GM18526 (cell line): Measurements from ENCODE around the gene PRICKLE2.

Experiments
- POLR2A ChIP-seq: IDR thresholded peaks from 3 replicates; pipeline ENCODE4 v1.6.1; 2011; ENCODE audit not compliant: insufficient read length; ENCODE audit errors: extremely low read depth

PRICKLE2 gene

GRCh38 chr3:64216274-64217147 is 8.8 kb downstream of the PRICKLE2 start:
- TF ChIP-seq POLR2A, result no peak

GRCh38 chr3:64215559-64215958 is 9.7 kb downstream of the PRICKLE2 start:
- TF ChIP-seq POLR2A, result no peak

DNA sequence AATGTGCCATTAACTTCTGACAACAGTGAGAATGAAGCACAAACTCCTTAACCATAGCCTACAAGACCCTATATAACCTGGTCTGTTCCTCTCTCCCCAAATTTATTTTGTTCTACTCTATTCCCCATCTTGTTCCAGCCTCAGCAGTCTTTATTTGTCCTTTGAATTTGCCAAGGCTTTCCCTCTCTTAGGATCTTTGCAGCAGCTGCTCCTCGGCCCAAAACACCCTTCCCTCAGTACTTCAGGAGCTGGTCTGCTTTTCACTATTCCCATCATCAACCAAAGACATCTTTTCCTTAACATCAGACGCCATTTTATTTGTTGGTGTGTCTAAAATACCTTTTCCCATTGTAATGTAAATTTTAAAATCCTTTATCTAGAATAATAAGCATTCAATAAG is 10.2 kb downstream of the PRICKLE2 start:
- TF ChIP-seq POLR2A, result no peak

GRCh38 chr3:64214381-64215018 is 10.8 kb downstream of the PRICKLE2 start:
- TF ChIP-seq POLR2A, result no peak

GRCh38 chr3:64213962-64214379 is 11.3 kb downstream of the PRICKLE2 start:
- no peak for TF ChIP-seq POLR2A

DNA sequence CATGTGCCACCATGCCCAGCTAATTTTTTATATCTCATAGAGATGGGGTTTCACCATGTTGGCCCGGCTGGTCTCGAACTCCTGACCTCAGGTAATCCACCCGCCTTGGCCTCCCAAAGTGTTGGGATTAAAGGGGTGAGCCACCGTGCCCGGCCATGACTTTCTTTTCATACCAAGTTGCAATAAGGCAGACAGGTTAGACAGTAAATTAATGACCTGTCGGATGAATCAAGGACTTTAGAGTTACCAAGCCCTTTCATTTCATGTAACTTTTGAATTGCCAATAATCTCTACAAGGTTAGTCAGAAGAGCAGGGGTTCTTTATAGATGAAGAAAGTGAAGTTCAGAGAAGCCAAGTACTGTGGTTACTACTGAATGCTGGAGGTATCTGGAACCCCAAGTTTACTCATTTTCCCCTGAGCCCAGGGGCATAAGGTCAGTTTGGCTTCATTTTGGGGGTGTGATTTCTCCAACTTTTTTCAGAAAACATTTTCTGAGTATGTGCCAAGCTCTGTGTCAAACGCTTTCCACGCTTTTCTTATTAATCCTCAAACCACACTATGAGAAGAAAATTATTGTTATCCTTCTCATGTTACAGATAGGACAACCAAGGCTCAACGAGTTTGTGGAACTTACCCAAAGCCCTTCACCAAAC is 11.9 kb downstream of the PRICKLE2 start:
- no peak for TF ChIP-seq POLR2A

- TF ChIP-seq POLR2A, result no peak
These were observed 15.2 kb downstream of the PRICKLE2 start for GRCh38 chr3:64209866-64210621.

DNA sequence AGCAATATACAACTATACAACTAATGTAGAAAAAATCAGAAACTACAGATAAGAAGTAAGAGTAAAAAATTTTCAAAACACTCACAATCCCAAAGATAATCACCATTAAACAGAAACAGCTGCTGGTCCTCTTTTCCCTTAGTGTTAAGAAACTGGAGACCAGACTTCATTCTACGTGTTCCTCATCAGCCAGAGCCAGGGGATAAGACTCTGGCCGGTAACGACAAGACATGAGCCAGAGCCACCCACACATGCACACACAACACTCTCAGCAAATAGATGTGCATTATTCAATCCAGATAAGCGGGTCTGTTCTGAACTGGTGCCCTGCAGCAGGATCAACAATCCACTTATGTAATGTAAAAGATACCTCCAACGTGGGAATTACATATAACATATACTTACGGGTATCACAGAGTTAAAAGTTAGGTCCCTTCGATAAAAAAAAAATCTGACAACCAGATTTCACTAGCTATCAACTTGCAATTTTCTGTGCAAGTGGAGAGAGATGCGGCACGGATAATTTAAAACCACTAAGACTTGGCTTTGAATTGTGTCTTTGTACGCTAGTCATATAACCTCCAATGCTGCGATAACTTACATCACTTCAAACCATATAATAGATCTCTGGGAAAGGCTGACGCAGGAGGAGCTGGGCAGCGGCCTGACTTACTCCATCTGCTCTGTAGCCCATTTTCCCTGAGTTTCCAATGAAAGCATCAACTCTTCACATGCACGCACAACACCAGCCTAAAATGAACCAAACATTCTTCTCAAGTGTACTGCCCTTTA is 17.8 kb downstream of the PRICKLE2 start:
- TF ChIP-seq POLR2A, result no peak

DNA sequence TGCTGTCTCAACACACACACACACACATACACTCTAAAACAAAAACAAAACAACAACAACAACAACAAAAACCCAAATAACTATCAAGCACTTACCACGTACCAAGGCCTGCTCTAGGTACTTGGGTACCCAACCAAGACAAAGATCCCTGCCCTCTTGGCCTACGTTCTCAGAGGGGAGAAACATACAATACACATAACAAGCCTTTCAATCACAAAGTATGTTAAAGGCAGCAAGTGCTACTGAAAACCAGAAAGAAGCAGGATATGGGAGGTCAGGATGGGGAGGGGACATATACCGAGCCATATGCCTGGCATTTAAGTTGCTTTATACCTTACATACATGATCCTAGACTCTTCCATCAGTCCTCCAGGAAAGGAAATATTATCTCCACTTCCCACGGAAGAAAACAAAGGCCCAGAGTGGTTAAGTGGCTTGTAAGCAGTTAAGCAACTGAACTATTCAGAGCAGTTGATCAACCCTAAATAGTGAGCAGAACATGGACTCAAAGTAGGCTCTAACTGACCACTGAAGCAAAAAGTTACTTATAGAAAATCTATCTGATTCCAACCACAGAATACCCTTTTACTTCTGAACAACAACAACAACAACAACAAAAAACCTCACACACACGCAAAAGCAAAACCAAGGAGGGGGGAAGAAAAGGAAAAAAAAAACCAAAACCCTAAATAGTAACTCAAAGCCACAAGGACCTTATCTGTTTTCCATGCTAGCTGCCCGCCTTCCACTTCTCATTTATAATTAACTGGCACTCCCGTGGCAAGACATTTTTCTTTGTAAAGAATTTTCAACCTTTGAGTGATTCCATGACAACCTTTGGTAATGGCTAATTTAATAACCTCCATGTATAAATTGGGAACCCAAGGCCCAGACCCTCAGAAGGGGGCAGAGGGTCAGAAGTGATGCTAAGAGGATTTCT is 21.0 kb downstream of the PRICKLE2 start:
- TF ChIP-seq POLR2A, result no peak

GRCh38 chr3:64203216-64203615 is 22.1 kb downstream of the PRICKLE2 start:
- TF ChIP-seq POLR2A, result no peak

DNA sequence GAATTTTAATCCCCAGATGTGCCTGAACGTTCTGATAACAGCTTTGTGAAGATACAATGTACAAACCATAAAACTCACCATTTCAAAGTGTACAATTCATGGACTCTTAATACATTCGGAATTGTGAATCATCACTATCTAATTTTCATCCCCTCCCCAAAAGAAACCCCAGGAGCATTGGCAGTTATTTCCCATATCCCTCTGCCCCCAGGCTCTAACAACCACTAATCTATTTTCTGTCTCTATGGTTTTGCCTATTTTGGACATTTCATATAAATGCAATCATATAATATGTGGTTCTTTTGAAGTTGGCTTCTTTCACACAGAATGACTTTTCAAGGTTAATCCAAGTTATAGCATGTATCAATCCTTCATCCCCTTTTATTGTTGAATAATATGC is 25.3 kb downstream of the PRICKLE2 start:
- TF ChIP-seq POLR2A, result no peak

- TF ChIP-seq POLR2A, result no peak
These were observed 28.9 kb downstream of the PRICKLE2 start for GRCh38 chr3:64196236-64196929.

DNA sequence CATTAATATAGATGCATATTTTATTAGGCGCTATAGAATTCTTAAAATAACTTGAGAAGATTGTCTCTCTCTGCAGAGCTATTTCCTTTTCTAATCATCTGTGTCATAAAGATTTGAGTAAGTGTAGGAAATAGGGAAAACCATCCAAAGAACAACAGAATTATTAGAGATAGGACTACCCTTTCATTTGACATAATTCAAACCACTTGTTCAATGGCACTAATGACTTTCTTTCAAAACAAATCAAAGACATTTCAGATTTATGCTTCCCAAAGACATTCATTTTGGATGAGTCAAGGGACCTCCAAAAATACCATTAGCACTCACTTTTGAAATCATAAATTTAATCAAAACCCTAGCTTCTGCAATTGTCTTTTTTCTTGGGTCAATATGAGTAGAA is 29.5 kb downstream of the PRICKLE2 start:
- no peak for TF ChIP-seq POLR2A

- TF ChIP-seq POLR2A, result no peak
These were observed 33.4 kb downstream of the PRICKLE2 start for GRCh38 chr3:64191822-64192221.
